Small intestine (tissue), 7 donors: Measurements from ENCODE around the gene CC2D2B. TPM values are rescaled to one million over a fixed set of nuclear protein-coding genes. Genes with fewer than 3 reads are reported as not detected.
"Not testable (repeated sequence)": the region's sequence is repeated elsewhere in the genome, so short reads cannot be mapped to it uniquely, and the experiment has no call there.

Source experiments
- DNase-seq, 2 donors: peaks; one replicate each; pipeline versions ENCODE4 v3.0.0 to v3.0.0-alpha.2; 2013
- FAIRE-seq: peaks from 2 replicates; lab custom pipeline; 2012; peaks lifted over from hg19 to GRCh38; lab: Jason Lieb, UNC
- H3K27ac ChIP-seq, 3 donors: one replicate each; pipeline ENCODE4 v1.5.1; 2013; ENCODE audit warnings: low read length in 2 of 3, mild to moderate bottlenecking in 2 of 3, control low read depth in 1 of 3, inconsistent platforms in 1 of 3, low read depth in 1 of 3, moderate library complexity in 1 of 3
- H3K27me3 ChIP-seq, 3 donors: one replicate each; pipeline ENCODE4 v1.6.1; 2013; ENCODE audit warnings: low read length in 3 of 3, inconsistent platforms in 1 of 3; ENCODE audit not compliant: control insufficient read depth in 3 of 3, insufficient read depth in 3 of 3
- H3K36me3 ChIP-seq, 3 donors: one replicate each; pipeline ENCODE4 v1.6.1; 2013; ENCODE audit warnings: low read length in 3 of 3, inconsistent platforms in 1 of 3, low read depth in 1 of 3, mild to moderate bottlenecking in 1 of 3, moderate library complexity in 1 of 3; ENCODE audit not compliant: control insufficient read depth in 3 of 3, insufficient read depth in 2 of 3
- H3K4me1 ChIP-seq, 3 donors: one replicate each; pipeline ENCODE4 v1.6.1; 2013; ENCODE audit warnings: low read length in 2 of 3, inconsistent platforms in 1 of 3, low read depth in 1 of 3, mild to moderate bottlenecking in 1 of 3, moderate library complexity in 1 of 3; ENCODE audit not compliant: control insufficient read depth in 3 of 3, insufficient read depth in 2 of 3
- H3K4me3 ChIP-seq, 3 donors: one replicate each; pipeline ENCODE4 v1.5.1; 2013; ENCODE audit warnings: low read length in 3 of 3, control low read depth in 1 of 3, inconsistent platforms in 1 of 3, low read depth in 1 of 3, mild to moderate bottlenecking in 1 of 3, moderate library complexity in 1 of 3
- H3K9me3 ChIP-seq, 2 donors: one replicate each; pipeline ENCODE4 v1.6.1; 2013; ENCODE audit warnings: low read depth in 1 of 2, low read length in 1 of 2; ENCODE audit not compliant: control insufficient read depth in 2 of 2, insufficient read depth in 1 of 2
- WGBS, 3 donors: extraction: QIAGEN DNeasy Blood & Tissue Kit; methylation state at CpG; one replicate each; pipeline ENCODE4 v1.1.7; 2013; 5-methylcytosine and 5-hydroxymethylcytosine counted together
- polyA plus RNA-seq, 4 donors: library from polyadenylated mRNA; stranded (reverse) in 3 of 4; unstranded in 1 of 4; fragments of 200-250 nt in 3 of 4; fragments of 120-200 nt in 1 of 4; gene quantifications; one replicate each; pipeline versions ENCODE4 v1.2.1 to v1.2.3, GENCODE V29; 2013
- donor health status: healthy with polysubstance abuse.
- donor health status: control.
- donor health status: control.
- donor health status: Bipolar disorder and iron deficiency.
- donor health status: healthy.

CC2D2B gene
- polyA plus RNA-seq, 4 donors: 0.42 to 0.59 TPM; not detected in 2

DNA sequence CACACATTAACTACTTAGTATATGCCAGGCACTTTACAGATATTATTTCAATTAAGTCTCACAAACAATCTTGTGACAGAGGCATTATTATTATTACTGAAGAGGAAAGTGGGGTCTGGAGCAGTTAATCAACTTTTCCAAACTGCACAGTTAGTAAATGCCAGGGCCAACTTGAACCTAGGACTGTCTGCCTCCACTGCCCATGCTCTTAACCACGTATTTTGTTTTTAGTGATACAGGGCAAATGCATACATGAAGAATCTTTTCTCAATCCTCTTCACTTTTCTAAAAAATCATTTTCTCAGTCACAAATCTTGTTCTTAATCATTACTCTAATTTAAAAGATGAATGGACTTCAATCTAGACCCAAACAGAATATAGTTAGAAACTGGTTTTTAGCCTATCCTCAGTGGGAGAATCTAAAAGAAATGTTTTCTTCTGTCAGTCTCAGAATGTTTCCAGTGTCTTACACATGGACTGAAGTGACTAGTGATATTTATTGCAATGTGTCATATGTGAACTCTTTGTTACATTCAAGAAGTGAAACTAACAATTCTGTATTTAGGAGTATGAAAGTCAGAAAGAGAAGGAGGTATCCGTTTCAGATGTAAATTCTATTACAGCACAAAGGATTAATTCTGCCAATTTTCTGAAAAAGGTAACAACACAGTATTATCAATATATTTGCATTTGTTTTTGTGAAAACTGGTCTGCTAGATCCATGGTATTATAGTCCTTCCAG lies 80.1 kb downstream of the CC2D2B start:
- H3K4me1 ChIP-seq: no peaks in the 10 kb centered on the region
- no peaks in the 10 kb centered on the region for H3K27me3 ChIP-seq
- H3K36me3 ChIP-seq: no peaks in the 10 kb centered on the region
- FAIRE-seq (no peak), DNase-seq (no peak)
- H3K27ac ChIP-seq: no peak overlapping the region
- 40 to 56% (median 53%) methylated on average over 2 of the region's 2 CpGs for WGBS, 3 donors
- no peak overlapping the region for H3K4me3 ChIP-seq
- H3K9me3 ChIP-seq: no peaks in the 10 kb centered on the region

DNA sequence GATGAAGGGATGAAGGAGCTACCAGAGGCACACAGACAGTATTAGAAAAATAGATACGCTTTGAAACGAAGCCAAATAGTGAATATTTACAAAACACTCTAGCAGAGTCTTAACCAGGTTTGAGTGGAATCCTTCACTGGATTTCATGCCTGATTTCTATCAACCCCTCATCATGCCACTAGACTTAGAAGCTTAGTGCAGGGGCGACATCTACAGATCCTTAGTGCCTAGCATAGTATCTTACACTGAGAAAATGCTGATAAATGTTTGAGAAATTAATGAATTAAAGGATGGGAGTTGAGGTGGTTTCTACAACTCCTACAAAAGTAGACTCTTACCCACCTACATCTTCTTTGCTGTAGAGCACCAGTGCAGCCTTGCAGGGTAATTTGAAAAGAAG lies 80.9 kb downstream of the CC2D2B start:
- WGBS, 3 donors: 73 to 87% (median 76%) methylated on average over 3 of the region's 3 CpGs
- Histone ChIP-seq H3K36me3 (no peaks in the 10 kb centered on the region), H3K9me3 (no peaks in the 10 kb centered on the region), H3K27ac (no peak overlapping the region), H3K27me3 (no peaks in the 10 kb centered on the region), H3K4me1 (no peaks in the 10 kb centered on the region), H3K4me3 (no peak overlapping the region)
- DNase-seq (no peak), FAIRE-seq (no peak)

DNA sequence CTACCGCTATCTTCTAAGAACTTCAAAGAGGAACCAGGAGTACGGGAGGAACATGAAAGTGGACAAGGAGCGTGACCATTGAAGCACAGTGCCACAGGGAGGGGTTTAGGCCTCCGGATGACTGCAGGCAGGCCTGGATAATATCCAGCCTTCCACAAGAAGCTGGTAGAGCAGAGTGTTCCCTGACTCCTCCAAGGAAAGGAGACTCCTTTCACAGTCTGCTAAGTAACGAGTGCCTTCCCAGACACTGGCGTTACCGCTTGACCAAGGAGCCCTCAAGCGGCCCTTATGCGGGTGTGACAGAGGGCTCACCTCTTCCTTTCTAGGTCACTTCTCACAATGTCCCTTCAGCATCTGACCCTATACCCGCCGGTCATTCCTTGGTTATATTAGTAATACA lies 86.6 kb downstream of the CC2D2B start:
- H3K4me1 ChIP-seq, DNase-seq, FAIRE-seq, H3K36me3 ChIP-seq, H3K27me3 ChIP-seq, H3K27ac ChIP-seq, H3K4me3 ChIP-seq, H3K9me3 ChIP-seq: not testable (repeated sequence)
- 89 to 90% (median 89%) methylated on average over 11 of the region's 11 CpGs for WGBS, 3 donors

DNA sequence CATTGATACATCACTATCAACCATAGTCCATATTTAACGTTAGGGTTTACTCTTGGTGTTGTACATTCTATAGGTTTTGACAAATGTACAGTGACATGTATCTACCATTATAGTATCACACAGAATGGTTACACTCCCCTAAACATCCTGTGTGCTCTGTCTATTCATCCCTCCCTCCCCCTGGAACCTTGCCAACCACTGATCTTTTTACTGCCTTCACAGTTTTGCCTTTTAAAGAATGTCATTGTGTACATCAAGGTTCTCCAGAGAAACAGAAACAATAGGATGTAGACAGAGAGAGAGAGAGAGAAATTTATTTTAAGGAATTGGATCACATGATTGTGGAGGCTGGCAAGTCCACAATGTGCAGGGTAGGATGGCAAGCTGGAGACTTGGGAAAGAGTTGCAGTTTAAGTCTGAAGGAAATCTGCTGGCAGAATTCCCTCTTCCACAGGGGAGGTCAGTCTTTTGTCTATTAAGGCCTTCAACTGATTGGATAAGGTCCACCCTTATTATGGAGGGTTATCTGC lies 90.5 kb downstream of the CC2D2B start:
- DNase-seq: no peak
- Histone ChIP-seq H3K27me3 (no peaks in the 10 kb centered on the region), H3K4me3 (no peak overlapping the region), H3K9me3 (no peaks in the 10 kb centered on the region), H3K4me1 (no peaks in the 10 kb centered on the region), H3K36me3 (no peaks in the 10 kb centered on the region), H3K27ac (no peak overlapping the region)
- no peak for FAIRE-seq
- WGBS, 3 donors: 72 to 90% (median 83%) methylated on average over 1 of the region's 1 CpG

DNA sequence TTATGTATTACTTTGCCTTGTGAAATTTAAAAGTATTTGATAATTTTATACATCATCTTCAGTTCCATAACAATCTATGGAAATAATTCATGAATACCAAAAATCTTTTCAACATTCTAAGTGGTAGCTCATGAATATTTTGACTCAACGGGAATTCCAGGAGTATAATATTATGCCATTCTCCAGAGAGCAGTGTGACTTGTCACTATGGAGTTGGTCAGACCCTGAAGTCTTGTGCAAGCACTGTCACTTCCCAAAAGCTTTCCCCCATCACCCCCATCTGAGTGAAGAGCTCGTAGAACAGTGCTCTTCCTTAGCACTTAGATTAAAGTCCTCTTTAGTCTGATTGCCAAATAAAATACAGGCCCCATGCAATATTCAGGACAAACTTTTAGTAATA lies 106.2 kb downstream of the CC2D2B start:
- no peak overlapping the region for H3K27ac ChIP-seq
- FAIRE-seq: no peak
- H3K9me3 ChIP-seq: no peaks in the 10 kb centered on the region
- H3K36me3 ChIP-seq: no peaks in the 10 kb centered on the region
- WGBS, 3 donors: 82 to 92% (median 83%) methylated on average over 2 of the region's 2 CpGs
- H3K27me3 ChIP-seq: no peaks in the 10 kb centered on the region
- H3K4me3 ChIP-seq: no peak overlapping the region
- no peaks in the 10 kb centered on the region for H3K4me1 ChIP-seq
- no peak for DNase-seq

DNA sequence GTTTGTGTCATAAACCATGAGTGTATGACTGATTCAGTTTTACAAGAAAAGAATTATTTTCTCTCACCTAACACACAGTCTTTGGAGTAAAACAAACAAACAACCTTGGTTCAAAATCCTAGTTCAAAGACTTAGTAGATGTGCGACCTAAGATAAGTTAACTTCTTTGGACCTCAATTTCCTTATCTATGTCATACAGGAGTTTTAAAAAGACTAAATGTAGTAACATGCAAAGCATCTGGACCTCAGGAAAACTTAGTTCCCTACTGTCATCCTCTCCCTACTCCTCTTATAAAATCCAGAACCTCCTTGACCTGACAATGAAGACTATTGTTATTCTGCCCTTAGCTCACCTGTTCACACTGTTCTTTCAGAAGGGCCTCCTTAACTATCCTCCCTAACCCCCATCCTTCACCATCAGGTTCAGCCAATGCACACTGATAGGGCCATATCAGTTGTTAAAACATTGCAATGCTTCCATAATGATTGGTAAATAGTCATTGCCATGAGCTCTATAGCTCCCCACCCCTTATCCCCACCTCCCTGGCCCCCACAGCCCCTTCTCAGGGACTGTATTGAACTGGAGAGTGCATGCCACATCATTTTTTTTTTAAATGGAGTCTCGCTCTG lies 106.8 kb downstream of the CC2D2B start:
- Histone ChIP-seq H3K4me3 (no peak overlapping the region), H3K9me3 (no peaks in the 10 kb centered on the region), H3K36me3 (no peaks in the 10 kb centered on the region), H3K27ac (no peak overlapping the region), H3K27me3 (no peaks in the 10 kb centered on the region), H3K4me1 (no peaks in the 10 kb centered on the region)
- 71 to 89% (median 86%) methylated on average over 2 of the region's 2 CpGs for WGBS, 3 donors
- no peak for DNase-seq
- no peak for FAIRE-seq

DNA sequence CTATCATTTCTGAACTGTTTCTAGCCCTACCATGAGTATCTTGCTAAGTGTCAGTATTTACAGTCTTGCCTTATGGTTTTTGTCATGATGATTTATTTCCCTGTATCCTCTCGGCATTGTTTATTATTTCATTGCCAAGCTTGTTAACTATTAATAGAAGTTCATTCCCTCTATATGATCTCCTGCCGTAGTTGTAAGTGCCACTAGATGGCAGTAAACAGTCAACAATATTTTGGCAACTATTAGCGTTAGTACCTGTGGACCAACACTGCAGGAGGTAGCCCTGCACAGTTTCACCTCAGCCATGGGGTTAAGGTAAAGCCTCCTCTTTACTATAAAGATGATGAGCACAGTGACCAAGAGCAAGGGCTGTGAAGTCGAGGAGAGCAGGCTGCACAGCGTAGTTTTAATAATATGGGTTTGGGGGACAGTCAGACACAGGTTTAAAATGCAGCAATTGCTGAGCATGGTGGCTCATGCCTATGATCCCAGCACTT lies 109.5 kb downstream of the CC2D2B start:
- no peaks in the 10 kb centered on the region for H3K27me3 ChIP-seq
- FAIRE-seq: peak; percentile 77
- peak; percentile 87 for DNase-seq
- no peaks in the 10 kb centered on the region for H3K4me1 ChIP-seq
- no peaks in the 10 kb centered on the region for H3K9me3 ChIP-seq
- no peaks in the 10 kb centered on the region for H3K36me3 ChIP-seq
- no peak overlapping the region for H3K4me3 ChIP-seq
- 7 to 16% (median 13%) methylated on average over 5 of the region's 5 CpGs for WGBS, 3 donors
- no peak overlapping the region for H3K27ac ChIP-seq

DNA sequence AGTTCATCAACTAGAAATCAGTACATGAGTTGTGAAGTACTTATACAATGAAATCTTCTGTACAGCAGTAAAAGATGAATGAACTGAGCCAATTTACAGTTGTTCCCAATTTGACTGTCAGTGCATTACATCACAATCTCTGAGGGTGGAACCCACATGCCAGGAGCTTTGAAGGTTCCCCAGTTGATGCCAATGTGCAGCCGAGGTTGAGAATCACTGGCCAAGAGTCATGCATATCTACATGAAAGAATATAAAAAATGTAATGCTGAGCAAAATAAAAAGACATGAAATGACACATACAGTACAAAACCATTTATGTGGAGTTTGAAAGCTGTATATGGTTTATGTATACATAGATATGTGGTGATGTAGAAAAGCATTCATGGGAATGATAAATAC lies 113.6 kb downstream of the CC2D2B start:
- H3K4me1 ChIP-seq: no peaks in the 10 kb centered on the region
- H3K4me3 ChIP-seq: no peak overlapping the region
- no peaks in the 10 kb centered on the region for H3K36me3 ChIP-seq
- DNase-seq (no peak), FAIRE-seq (no peak)
- 62 to 83% (median 78%) methylated on average over 1 of the region's 1 CpG for WGBS, 3 donors
- H3K27me3 ChIP-seq: no peaks in the 10 kb centered on the region
- H3K27ac ChIP-seq: no peak overlapping the region
- no peaks in the 10 kb centered on the region for H3K9me3 ChIP-seq
